ENCODE measurements around the gene OPN1MW.
"Not testable (repeated sequence)": the region's sequence is repeated elsewhere in the genome, so short reads cannot be mapped to it uniquely, and the experiment has no call there.

OPN1MW gene

DNA sequence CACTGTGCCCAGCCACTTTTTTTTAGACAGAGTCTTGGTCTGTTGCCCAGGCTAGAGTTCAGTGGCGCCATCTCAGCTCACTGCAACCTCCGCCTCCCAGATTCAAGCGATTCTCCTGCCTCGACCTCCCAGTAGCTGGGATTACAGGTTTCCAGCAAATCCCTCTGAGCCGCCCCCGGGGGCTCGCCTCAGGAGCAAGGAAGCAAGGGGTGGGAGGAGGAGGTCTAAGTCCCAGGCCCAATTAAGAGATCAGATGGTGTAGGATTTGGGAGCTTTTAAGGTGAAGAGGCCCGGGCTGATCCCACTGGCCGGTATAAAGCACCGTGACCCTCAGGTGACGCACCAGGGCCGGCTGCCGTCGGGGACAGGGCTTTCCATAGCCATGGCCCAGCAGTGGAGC is at the start of gene OPN1MW:
Gene OPN1MW (plus strand): TSS at position 301 of the 400 bp plus-strand sequence. CDS start 82 bp downstream, at position 383.
- H4K20me1 ChIP-seq, H3K27ac ChIP-seq, H3K4me3 ChIP-seq, H3K4me2 ChIP-seq, H3K36me3 ChIP-seq, H3K27me3 ChIP-seq, H3K9me3 ChIP-seq, H3K9ac ChIP-seq, H3K4me1 ChIP-seq: not testable (repeated sequence)

DNA sequence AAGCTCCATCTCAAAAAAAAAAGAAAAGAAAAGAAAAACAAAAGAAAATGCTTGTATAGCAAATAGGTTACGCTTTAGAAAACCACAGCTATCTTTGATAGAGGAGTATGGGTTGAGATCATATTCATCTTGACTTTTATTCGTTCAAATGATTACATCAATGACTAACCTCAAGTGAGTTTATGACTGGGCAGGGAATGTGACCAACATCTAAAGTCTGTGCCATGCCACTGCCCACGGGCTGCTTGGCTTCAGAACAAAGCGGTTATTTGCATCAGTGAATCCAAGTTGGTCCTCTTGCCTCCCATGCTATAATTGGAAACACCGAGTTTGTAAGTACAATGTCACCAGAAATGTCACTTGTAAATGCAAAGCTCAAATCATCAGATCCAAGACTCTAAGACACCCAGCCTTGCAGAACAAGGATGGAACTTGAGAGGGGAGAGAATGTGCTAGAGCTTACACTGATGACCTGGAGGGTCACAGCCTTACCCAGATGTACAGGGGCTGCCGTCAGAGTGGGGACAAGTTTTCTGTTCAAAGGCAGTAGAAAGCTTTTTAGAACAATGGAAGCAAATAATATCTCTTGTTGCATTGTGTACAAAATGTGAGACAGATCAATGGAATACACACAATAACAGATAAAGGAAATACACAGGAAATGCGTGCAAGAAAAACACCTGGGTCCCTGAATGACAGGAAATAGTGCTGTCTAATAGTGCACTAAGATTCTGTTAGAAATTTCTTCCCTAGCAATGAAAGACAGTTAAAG is 46.8 kb upstream of the OPN1MW start:
- Histone ChIP-seq H3K9me3 (0 out of 2 replicates have a peak, but pooled peaks cover 3% of the 10 kb centered on the region), H3K36me3 (no peaks in the 10 kb centered on the region), H3K4me3 (no peak overlapping the region), H3K4me2 (peak overlapping the region; percentile 69), H3K27ac (no peak overlapping the region), H4K20me1 (no peaks in the 10 kb centered on the region; the same call in 1 of the 2 replicates), H3K9ac (no peak overlapping the region), H3K4me1 (peaks cover 27% of the 10 kb centered on the region), H3K27me3 (peaks cover 58% of the 10 kb centered on the region)
- no peak for TF ChIP-seq Cebpa-rat (IDR thresholded peaks at IDR 0.05)

DNA sequence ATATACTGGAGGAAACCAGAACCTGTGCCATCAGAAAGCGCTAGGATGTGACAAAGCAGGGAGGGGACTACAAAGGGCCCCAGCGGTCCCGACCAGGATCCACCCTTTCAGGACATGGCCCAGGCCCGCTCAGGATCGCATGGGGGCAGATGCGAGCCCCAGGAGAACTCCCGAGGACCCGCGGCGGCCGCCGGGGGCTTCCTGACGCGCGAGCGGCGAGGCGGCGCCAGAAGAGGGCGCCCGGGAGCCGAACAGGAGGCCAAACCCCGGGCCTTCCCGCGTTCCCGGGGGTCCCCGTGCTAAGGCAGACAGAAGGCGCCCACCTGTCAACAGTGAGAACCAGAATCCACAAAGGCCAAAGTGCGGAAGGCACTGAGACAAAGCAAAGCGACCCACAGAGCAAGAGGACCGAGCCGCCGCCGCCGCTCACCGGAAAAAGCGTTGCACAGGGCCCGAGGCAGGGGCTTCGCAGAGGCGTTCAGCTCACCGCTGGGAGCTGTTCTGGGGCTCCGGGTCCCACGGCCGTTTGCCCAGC is 45.7 kb upstream of the OPN1MW start:
- no peaks in the 10 kb centered on the region for H3K36me3 ChIP-seq
- H3K4me2 ChIP-seq = peak overlapping the region; percentile 69
- H3K27ac ChIP-seq = peak overlapping the region; percentile 55
- no peaks in the 10 kb centered on the region; the same call in 1 of the 2 replicates for H4K20me1 ChIP-seq
- H3K4me1 ChIP-seq = peaks cover 27% of the 10 kb centered on the region
- peak overlapping the region; percentile 49; the same call in 1 of the 2 replicates for H3K9ac ChIP-seq
- peaks cover 53% of the 10 kb centered on the region for H3K27me3 ChIP-seq
- H3K9me3 ChIP-seq = 0 out of 2 replicates have a peak, but pooled peaks cover 3% of the 10 kb centered on the region
- TF ChIP-seq Cebpa-rat (IDR thresholded peaks at IDR 0.05) = no peak
- H3K4me3 ChIP-seq = peak overlapping the region; percentile 38; the same call in 1 of the 2 replicates

DNA sequence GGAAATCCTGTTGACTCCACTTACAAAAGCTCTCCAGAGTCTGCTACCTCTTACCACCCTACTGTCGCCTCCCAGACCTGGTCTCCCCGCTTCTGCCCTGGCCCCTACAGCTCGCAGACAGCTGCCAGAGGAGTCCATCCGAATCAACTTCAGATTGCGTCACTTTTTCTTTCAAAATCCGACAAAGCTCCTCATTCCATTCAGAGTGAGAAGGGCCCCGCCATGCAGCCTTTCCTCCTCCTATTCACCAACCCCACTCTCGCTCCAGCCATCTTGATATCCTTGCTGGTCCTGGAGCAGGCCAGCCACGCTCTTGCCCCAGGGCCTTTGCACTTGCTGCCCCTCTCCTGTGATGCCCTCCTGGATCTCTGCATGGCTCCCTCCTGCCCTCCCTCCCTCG is 43.5 kb upstream of the OPN1MW start:
- no peak for TF ChIP-seq Cebpa-rat (IDR thresholded peaks at IDR 0.05)
- Histone ChIP-seq H3K9ac (no peak overlapping the region), H4K20me1 (no peaks in the 10 kb centered on the region), H3K27ac (no peak overlapping the region), H3K36me3 (no peaks in the 10 kb centered on the region), H3K4me3 (no peak overlapping the region), H3K4me2 (no peak overlapping the region), H3K4me1 (peaks cover 27% of the 10 kb centered on the region), H3K27me3 (peaks cover 46% of the 10 kb centered on the region), H3K9me3 (peaks cover 14% of the 10 kb centered on the region; the same call in 1 of the 2 replicates)

DNA sequence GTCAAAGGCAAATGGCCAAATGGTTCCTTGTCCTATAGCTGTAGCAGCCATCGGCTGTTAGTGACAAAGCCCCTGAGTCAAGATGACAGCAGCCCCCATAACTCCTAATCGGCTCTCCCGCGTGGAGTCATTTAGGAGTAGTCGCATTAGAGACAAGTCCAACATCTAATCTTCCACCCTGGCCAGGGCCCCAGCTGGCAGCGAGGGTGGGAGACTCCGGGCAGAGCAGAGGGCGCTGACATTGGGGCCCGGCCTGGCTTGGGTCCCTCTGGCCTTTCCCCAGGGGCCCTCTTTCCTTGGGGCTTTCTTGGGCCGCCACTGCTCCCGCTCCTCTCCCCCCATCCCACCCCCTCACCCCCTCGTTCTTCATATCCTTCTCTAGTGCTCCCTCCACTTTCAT is 42.2 kb upstream of the OPN1MW start:
- Histone ChIP-seq H3K36me3 (no peaks in the 10 kb centered on the region), H3K4me2 (no peak overlapping the region), H3K9ac (no peak overlapping the region), H3K27ac (no peak overlapping the region), H3K4me3 (no peak overlapping the region), H3K4me1 (peaks cover 24% of the 10 kb centered on the region), H3K9me3 (peaks cover 14% of the 10 kb centered on the region; the same call in 1 of the 2 replicates), H3K27me3 (peaks cover 38% of the 10 kb centered on the region), H4K20me1 (no peaks in the 10 kb centered on the region)
- no peak for TF ChIP-seq Cebpa-rat (IDR thresholded peaks at IDR 0.05)

DNA sequence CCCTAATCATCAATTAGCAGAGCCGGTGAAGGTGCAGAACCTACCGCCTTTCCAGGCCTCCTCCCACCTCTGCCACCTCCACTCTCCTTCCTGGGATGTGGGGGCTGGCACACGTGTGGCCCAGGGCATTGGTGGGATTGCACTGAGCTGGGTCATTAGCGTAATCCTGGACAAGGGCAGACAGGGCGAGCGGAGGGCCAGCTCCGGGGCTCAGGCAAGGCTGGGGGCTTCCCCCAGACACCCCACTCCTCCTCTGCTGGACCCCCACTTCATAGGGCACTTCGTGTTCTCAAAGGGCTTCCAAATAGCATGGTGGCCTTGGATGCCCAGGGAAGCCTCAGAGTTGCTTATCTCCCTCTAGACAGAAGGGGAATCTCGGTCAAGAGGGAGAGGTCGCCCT is 41.7 kb upstream of the OPN1MW start:
- Histone ChIP-seq H3K27ac (no peak overlapping the region), H3K9ac (no peak overlapping the region), H3K4me3 (no peak overlapping the region), H4K20me1 (no peaks in the 10 kb centered on the region), H3K9me3 (peaks cover 14% of the 10 kb centered on the region; the same call in 1 of the 2 replicates), H3K27me3 (peaks cover 38% of the 10 kb centered on the region), H3K36me3 (no peaks in the 10 kb centered on the region), H3K4me2 (no peak overlapping the region), H3K4me1 (peaks cover 19% of the 10 kb centered on the region)
- no peak for TF ChIP-seq Cebpa-rat (IDR thresholded peaks at IDR 0.05)

DNA sequence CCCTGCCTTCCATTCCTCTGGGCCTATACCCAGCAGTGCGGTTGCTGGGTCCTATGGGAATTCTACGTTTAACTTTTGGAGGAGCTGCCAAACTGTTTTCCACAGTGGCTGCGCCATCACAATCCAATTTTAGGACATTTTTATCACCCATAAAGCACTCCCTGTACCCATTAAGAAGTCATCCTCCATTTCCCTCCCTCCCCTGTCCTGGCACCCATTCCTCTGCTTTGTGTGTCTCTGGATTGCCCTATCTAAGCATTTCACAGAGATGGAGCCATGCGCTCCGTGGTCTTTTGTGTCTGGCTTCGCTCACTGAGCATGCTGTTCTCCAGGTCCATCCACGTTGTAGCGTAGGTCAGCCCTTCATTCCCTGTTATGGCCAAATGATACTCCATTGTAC is 40.0 kb upstream of the OPN1MW start:
- no peak overlapping the region for H3K4me2 ChIP-seq
- peaks cover 14% of the 10 kb centered on the region; the same call in 1 of the 2 replicates for H3K9me3 ChIP-seq
- H3K27ac ChIP-seq = no peak overlapping the region
- TF ChIP-seq Cebpa-rat (IDR thresholded peaks at IDR 0.05) = no peak
- no peak overlapping the region for H3K9ac ChIP-seq
- no peak overlapping the region for H3K4me3 ChIP-seq
- H3K4me1 ChIP-seq = 0 out of 2 replicates have a peak, but pooled peaks cover 4% of the 10 kb centered on the region
- H3K36me3 ChIP-seq = no peaks in the 10 kb centered on the region
- H3K27me3 ChIP-seq = peaks cover 34% of the 10 kb centered on the region
- no peaks in the 10 kb centered on the region for H4K20me1 ChIP-seq

DNA sequence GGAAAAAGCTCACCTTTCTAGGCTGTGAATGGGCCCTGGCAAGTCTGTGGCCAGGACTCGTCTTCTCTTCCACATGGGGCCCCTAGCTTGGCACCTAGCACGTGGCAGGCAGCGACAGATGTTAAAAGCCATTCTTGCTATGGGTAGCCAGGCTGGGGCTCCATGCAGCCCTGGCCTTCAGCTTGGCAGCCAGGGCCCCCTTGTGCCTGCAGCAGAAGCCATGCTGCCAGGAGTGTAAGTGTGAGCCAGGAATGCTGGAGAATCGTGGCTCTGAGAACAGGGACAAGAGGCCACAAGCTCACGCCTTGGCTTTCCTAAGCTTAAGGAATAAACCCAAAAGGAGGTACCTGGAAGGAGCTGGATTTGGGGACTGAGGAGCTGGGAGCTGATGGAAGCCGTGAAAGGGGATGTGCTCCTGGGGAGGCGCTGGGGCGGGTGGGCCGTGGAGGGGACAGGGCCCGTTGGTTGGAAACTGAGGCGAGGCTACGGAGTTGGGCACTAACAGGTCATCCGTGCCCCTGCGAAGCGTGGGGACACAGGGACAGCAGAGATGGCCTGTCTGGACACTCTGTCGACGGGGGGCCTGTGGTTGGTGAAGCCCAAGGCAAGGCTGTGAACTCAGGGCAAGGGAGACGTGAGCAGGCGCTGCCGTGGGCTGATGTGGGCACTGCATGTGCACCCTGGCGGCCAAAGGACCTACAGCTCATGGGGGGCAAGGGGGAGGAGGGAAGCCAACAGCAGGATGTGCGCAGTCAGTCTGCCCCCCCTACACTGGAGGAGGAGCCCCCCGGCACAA is 39.2 kb upstream of the OPN1MW start:
- TF ChIP-seq Cebpa-rat (IDR thresholded peaks at IDR 0.05) = no peak
- Histone ChIP-seq H3K4me1 (no peaks in the 10 kb centered on the region), H4K20me1 (no peaks in the 10 kb centered on the region), H3K36me3 (no peaks in the 10 kb centered on the region), H3K4me2 (no peak overlapping the region), H3K9me3 (peaks cover 14% of the 10 kb centered on the region; the same call in 1 of the 2 replicates), H3K27me3 (peaks cover 35% of the 10 kb centered on the region), H3K27ac (no peak overlapping the region), H3K9ac (no peak overlapping the region), H3K4me3 (no peak overlapping the region)

DNA sequence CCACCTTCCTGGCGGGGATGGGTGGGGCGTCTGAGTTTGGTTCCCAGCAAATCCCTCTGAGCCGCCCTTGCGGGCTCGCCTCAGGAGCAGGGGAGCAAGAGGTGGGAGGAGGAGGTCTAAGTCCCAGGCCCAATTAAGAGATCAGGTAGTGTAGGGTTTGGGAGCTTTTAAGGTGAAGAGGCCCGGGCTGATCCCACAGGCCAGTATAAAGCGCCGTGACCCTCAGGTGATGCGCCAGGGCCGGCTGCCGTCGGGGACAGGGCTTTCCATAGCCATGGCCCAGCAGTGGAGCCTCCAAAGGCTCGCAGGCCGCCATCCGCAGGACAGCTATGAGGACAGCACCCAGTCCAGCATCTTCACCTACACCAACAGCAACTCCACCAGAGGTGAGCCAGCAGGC is 38.4 kb upstream of the OPN1MW start, which contains the start of gene OPN1LW:
Gene OPN1LW (plus strand): TSS at position 234 of the 400 bp plus-strand sequence. CDS start 41 bp downstream, at position 275.
- H3K4me1 ChIP-seq, H3K27ac ChIP-seq, H3K36me3 ChIP-seq, H3K4me2 ChIP-seq, H3K4me3 ChIP-seq, H3K9ac ChIP-seq, H4K20me1 ChIP-seq: not testable (repeated sequence)
- Histone ChIP-seq H3K27me3 (peaks cover 28% of the 10 kb centered on the region), H3K9me3 (peaks cover 11% of the 10 kb centered on the region; the same call in 1 of the 2 replicates)

DNA sequence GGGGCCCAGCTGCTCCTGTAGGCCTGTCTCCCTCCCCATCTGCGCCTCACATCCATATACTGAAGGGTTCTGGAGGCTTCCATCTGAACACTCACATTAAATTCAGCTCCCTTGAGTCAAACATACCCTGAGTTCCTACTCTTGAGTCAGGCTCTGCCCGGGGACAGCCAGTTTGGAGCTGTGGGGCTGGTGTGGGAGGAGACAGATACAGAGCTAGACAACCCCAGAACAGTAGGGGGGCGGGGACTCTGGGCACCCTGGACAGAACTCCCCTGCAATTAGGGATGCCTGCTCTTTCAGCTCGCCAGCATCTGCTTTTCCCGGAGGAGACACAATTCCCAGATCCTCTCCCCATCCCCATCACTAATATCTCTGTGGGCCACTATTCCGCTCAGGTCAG is 31.4 kb upstream of the OPN1MW start:
- H3K36me3 ChIP-seq, H3K4me1 ChIP-seq, H3K9ac ChIP-seq, H4K20me1 ChIP-seq, H3K9me3 ChIP-seq, H3K27me3 ChIP-seq, H3K4me2 ChIP-seq, H3K27ac ChIP-seq, H3K4me3 ChIP-seq: not testable (repeated sequence)

DNA sequence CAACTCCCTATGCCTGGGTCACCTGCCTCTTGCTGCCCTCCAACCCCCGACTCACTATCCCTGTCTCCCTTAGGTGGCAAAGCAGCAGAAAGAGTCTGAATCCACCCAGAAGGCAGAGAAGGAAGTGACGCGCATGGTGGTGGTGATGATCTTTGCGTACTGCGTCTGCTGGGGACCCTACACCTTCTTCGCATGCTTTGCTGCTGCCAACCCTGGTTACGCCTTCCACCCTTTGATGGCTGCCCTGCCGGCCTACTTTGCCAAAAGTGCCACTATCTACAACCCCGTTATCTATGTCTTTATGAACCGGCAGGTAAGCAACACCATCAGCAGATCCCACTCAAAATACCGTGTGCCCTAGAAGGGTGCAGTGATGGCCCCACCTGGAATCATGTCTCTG is 26.2 kb upstream of the OPN1MW start:
- not testable (repeated sequence) for H4K20me1 ChIP-seq, H3K27ac ChIP-seq, H3K4me3 ChIP-seq, H3K4me2 ChIP-seq, H3K9ac ChIP-seq, H3K36me3 ChIP-seq, H3K9me3 ChIP-seq, H3K4me1 ChIP-seq, H3K27me3 ChIP-seq

DNA sequence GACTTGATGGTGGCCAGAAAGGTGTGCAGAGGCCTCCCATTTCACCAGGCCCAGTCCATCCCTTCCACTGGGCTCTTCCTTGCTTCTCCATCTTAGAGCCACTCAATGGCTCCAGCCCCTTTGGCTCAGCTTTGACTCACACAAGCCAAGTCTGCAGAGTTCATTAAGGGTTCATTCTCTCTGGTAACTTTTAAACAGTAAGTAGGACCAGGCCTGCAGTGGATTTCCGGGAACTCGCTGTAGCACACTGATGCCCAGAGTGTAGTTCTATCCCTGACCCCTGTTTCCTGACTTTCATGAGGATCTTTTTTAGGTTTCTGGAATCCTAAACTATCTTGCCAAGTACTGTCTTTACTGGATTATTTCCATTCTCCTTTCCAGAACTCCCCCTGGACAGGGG is 25.2 kb upstream of the OPN1MW start:
- H4K20me1 ChIP-seq, H3K4me3 ChIP-seq, H3K4me1 ChIP-seq, H3K27ac ChIP-seq, H3K27me3 ChIP-seq, H3K4me2 ChIP-seq, H3K36me3 ChIP-seq, H3K9me3 ChIP-seq, H3K9ac ChIP-seq: not testable (repeated sequence)

DNA sequence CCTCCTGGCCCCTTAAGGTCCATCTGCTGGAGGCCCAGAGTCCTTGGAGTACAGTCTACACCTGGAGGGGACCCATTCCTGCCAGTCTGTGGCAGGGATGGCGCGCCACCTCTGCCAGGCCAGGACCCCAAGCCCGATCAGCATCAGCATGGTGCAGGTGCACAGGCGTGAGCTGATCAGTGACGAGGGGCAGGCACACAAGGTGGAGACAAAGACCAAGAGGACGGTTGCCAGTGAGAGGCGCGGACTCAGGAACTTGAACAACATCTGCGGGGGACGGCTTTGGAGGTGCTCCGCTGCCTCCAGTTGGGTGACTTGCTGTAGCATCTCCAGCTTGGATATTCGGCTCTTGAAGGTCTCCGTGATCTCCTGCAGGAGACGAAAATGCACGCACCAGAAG is 23.1 kb upstream of the OPN1MW start:
- H3K36me3 ChIP-seq, H3K27me3 ChIP-seq, H3K4me2 ChIP-seq, H4K20me1 ChIP-seq, H3K27ac ChIP-seq, H3K9me3 ChIP-seq, H3K4me3 ChIP-seq, H3K9ac ChIP-seq, H3K4me1 ChIP-seq: not testable (repeated sequence)

All from BLaER1 (cell line).